ENCODE data around the gene OR5K2.

Gene OR5K2

DNA sequence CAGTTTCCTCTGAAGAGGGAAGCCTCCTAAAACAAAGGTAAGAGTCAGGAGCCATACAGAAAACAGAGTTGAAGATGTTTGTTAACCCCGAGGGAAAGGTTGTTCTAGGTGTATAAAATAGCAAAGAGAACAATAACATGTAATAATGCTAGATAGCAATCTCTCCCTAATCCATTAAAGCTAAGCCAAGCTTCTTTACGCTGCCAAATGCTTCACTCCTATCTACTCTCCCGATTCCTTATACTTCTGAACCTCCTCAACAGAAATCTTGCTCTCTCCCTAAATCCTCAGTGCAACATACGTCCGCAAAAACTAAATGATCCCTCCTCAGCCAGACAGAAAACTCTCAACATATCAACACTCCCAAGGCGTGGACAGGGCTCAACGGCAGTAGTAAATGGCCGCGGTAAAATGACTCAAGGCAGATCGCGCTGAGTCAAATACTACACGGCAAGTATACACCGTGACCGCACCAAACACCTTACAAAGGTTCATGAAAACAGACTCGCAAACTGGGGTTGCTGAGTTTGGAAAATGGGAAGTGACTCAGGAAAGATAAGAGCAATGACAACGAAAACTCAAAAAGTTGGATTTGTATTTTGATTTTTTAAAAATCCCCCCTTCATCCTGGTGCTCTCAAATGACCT lies 24.5 kb downstream of the OR5K2 start:
- in situ Hi-C loops (cut with MboI; ENCODE audit: low sequenced_read_pairs), result no loop called here

DNA sequence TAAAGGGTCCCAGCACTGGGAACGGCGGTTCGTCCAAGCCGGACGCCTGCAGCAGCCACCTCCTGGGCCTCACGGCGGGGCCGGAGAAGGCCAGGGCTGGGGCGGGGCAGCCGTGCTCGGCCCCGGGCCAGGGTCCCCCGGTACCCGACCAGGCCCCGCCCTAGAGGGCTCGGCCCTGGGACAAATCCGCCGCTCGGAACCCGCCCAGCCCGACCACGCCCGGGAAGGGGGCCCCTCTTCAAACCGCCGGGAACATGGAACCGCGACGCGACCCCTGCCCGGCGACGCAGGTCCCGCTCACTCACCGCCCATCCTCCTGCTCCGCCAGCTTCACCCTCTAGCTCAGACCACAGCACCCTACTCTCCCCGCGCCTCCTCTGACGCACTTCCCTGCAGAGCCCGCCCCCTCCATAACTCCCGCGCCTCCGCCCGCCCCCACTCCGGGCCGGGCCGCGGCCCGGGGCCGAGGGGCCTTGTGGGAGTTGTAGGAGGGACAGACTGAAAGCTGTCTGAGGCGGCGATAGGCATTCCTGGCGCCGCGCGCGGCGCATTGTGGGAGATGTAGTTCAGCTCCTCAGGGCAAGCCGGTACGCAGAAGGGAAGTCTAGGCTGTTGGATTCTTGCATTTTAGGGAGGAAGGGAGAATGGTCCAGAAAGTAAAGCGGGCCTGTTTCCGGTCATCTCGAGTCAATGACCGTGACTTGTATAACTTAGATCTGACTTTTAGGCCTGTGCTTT lies 25.2 kb downstream of the OR5K2 start, which contains the start of gene CLDND1:
Gene CLDND1 (minus strand): TSS at position 359 of the 738 bp plus-strand sequence. CDS start 1,478 bp downstream, outside the sequence.
- in situ Hi-C loops (cut with MboI; ENCODE audit: low sequenced_read_pairs), result no loop called here

DNA sequence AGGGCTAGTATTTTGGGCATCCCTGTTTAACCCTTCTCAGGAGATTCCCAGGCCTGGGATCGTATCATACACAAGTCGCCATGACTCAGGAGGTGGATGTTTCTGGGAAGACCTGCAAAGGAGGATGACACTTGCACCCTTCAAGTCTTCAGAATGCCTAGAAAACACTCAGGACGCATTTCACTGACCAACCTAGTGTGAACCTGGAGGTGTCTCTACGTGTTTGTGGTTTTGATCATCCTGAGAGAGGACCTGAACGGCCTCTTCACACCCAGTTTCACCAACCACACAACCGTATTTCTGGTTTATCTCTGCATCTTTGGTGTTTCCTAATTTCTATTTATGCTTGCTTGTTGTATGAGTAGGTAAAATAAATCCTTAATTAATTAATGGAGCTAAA lies 28.0 kb downstream of the OR5K2 start:
- in situ Hi-C loops (cut with MboI; ENCODE audit: low sequenced_read_pairs), result no loop called here

DNA sequence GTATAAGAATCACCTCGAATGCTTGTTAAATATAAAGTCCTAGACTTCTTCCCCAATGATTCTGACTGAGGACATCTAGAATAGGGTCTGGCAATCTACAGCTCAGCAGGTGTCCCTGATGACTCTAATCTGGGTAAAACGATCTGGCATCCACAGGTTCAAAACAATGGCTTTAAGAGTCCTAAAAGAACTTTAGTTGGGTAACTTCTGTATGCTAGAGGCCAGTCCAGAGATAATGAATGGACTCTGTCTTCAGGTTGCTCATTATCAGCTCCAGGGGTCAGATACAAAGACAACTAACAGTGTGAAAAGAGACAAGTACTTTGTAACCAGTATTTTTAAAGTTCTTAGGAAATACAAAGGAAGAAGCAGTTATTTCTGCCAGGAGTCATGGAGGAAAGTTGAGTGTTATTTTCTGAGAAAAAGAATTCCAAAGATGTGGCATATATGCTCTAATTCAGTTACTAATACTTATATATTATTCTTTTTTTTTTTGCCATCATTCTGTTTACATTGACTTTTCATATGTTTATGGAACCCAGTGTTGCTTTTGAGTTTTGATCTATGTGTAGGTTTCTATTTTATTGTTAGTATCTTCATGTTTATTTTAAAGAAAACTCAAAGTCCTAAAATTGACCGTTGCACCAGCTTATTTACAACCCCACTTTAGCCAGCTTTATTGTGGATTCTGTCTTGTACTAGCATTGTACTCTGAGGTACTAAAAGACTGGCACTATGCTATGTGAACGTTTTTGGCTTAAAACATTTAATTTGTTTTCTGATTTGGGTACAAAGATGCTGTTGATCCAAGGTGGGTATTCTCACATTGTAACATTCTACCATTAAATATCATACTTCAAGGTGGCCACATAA lies 31.2 kb downstream of the OR5K2 start:
- in situ Hi-C loops (cut with MboI; ENCODE audit: low sequenced_read_pairs), result no loop called here

DNA sequence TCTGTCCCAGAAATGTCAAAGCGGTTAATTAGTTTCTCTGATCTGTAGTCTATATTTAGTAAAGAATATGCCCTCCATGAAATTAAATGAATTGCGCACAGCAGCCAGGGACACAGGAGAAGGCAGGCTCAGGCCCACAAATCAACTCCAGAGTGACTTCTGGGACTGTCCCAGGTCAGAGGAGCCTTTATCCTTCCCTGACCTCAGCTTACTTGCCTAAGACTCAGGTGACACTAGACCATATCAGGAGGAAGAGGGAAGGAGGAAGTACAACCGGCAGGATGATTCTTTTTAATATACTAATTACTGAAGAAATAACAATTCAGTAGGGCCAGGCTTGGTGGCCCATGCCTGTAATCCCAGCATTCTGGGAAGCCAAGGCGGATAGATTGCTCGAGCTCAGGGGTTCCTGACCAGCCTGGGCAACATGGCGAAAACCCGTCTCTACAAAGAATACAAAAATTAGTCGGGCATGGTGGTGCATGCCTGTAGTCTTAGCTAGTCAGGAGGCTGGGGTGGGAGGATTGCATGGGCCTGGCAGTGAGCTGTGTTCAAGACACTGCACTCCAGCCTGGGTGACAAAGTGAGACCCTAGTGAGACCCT lies 32.5 kb downstream of the OR5K2 start:
- in situ Hi-C loops (cut with MboI; ENCODE audit: low sequenced_read_pairs), result no loop called here

DNA sequence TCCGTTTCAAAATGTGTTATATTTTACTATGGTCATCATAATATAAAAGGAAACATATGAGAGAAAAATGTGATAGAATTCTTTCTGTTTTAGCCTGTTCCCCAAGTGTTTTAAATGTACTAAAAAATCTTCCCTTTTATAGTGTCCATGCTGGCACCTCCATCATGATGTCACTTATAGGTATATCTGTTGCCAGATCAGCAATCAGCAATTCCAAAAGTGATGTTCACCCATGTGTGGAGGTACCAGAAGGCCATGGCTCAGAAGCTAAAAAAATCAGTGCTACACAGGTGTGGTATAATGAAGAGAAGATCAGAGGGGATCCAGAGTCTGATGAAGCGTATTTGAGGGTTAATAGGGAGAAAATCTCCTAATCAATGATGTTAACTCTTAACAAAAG lies 33.2 kb downstream of the OR5K2 start:
- in situ Hi-C loops (cut with MboI; ENCODE audit: low sequenced_read_pairs), result no loop called here

DNA sequence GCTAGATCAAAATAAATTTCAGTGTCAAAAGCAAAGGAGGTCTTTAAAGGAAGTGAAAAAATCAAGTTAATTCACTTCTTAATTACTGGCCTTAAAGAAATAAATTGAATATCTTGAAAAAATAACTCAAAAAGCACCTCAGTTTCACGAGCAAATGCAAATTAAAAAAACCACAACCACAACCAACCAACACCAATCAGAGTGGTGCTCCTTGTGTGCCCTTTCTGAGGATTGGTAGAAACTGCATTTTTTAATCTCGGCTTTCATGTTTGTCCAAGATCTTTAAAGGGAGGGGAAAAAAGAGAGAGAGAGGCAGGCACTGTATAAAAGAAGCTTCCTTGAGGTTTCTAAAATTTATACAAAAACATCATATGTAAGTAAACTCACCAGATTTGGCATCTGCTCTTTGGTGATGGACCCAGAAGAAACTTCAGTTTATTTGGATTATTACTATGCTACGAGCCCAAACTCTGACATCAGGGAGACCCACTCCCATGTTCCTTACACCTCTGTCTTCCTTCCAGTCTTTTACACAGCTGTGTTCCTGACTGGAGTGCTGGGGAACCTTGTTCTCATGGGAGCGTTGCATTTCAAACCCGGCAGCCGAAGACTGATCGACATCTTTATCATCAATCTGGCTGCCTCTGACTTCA lies 34.3 kb downstream of the OR5K2 start, which contains the start of gene GPR15:
Gene GPR15 (plus strand): TSS at position 357 of the 653 bp plus-strand sequence. CDS start 56 bp downstream, at position 413.
- in situ Hi-C loops (cut with MboI; ENCODE audit: low sequenced_read_pairs), result no loop called here

DNA sequence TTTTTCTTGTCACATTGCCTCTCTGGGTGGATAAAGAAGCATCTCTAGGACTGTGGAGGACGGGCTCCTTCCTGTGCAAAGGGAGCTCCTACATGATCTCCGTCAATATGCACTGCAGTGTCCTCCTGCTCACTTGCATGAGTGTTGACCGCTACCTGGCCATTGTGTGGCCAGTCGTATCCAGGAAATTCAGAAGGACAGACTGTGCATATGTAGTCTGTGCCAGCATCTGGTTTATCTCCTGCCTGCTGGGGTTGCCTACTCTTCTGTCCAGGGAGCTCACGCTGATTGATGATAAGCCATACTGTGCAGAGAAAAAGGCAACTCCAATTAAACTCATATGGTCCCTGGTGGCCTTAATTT lies 34.8 kb downstream of the OR5K2 start:
- in situ Hi-C loops (cut with MboI; ENCODE audit: low sequenced_read_pairs), result no loop called here

DNA sequence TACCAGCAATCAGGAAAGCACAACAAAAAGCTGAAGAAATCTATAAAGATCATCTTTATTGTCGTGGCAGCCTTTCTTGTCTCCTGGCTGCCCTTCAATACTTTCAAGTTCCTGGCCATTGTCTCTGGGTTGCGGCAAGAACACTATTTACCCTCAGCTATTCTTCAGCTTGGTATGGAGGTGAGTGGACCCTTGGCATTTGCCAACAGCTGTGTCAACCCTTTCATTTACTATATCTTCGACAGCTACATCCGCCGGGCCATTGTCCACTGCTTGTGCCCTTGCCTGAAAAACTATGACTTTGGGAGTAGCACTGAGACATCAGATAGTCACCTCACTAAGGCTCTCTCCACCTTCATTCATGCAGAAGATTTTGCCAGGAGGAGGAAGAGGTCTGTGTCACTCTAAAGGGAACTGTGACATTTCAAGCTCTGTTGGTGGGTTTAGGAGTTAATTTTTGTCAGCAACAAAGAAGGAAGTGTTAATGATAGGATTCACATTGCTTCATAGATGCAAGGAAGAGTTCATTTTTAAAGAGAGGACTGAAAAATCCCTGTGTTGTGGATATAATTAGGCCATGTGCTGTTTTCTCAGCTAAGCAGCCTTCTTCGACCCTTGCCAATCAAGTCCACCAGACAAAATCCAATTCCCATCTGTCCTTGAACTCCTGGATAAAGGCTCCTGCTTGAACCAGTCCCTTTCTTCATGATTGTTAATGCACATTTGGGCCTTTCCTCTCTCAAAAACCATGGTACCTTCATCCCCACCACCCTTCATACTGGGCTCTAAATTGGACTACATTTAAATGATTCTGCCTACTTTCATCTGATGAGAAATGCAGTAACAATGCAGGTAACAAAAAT lies 35.5 kb downstream of the OR5K2 start:
- in situ Hi-C loops (cut with MboI; ENCODE audit: low sequenced_read_pairs), result no loop called here

DNA sequence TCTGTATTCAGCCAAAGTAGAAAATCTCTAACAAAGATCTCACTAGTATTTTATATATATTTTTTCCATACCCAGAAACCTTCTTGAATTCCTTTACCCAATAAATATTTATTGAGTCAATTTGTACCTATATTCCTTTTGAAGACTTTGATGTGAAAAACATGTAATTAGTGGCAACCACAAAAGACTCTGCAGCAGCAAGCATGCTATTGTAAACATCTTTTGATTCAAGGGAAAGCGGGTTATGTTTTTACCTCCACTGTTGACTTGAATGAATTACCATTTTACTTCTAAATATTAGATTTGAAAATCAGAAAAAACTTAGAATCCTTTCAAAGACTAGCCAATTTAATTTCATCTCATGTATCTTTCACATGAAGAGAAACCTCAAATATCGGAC lies 36.7 kb downstream of the OR5K2 start:
- in situ Hi-C loops (cut with MboI; ENCODE audit: low sequenced_read_pairs), result no loop called here

DNA sequence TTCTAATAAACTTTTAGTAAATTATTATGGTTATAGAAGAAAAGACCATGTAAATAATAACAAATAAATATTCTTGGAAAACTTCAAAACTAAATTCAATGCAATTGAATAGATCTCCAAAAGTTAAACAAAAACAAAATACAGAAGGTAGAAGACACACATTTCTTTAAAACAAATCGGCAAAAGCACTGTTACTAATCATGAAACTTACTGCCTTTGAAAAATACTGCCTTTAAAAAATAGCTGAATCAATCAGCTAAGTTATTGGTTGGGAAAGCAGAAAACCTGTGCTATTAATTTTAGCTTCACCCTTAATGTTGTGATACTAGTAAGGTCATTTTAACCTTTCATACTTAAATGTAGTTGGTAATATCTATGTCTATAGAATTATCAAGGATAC lies 37.3 kb downstream of the OR5K2 start:
- in situ Hi-C loops (cut with MboI; ENCODE audit: low sequenced_read_pairs), result no loop called here

DNA sequence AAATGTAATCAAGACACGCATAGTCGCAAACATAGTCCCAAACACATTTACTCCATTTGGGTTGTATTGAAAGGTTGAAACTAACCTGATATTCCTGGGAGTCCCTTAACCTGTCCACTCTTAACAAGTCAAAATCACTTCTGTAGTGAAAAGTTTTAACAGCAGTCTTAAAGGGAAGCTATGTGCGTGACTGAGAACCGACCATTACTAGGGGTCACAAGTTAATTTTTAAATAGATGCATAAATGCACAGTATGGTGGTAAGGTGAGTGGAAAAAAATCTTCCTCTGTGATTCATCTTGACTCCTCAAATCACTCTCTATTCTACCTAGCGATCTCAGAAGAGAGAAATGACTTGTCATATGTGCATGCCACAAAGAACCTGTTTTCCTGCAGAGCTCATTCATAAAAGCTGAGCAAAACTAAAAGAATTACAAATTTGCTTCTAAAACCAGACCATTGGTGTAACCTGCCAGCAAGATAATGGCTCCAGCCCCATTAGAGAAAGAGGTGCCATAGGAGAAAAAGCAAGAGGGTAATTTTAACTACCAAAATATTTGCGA lies 39.1 kb downstream of the OR5K2 start:
- in situ Hi-C loops (cut with MboI; ENCODE audit: low sequenced_read_pairs), result no loop called here

DNA sequence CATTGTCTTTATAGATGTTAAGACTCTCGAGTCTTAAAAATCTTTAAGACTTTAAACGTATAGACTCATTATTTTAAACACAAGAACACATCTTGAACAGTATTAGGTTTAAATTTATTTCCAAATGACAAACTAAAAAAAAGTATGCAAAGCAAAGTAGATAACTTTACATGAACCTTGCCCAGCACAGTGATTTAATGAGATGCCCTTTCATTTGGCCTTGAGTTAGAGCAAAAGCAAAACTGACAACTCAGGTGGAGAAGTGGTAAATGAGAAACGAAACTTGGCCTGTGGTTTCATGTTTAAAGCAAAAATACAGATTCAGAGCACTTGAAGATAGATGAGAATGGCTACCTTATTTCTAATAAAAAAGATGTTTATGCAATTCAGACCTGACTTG lies 42.9 kb downstream of the OR5K2 start:
- in situ Hi-C loops (cut with MboI; ENCODE audit: low sequenced_read_pairs), result no loop called here

DNA sequence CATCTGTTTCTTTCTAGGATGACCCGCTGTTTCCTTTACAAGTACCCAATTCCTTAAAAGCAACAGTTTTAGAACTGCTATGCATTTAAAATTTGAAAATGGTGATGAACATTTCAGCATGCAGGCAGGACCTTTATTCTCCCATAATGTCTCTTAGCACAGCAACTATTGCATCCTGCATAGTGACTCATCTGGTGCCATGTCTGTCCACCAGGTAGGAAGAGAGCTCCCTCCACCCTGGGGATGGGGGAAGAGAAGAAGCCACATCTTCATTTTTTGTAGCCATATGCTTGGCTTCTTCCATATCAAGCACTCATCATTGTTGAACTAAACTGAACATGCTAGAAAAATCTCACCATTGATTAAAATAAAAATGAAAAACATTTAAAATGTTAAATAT lies 44.2 kb downstream of the OR5K2 start:
- in situ Hi-C loops (cut with MboI; ENCODE audit: low sequenced_read_pairs), result no loop called here

DNA sequence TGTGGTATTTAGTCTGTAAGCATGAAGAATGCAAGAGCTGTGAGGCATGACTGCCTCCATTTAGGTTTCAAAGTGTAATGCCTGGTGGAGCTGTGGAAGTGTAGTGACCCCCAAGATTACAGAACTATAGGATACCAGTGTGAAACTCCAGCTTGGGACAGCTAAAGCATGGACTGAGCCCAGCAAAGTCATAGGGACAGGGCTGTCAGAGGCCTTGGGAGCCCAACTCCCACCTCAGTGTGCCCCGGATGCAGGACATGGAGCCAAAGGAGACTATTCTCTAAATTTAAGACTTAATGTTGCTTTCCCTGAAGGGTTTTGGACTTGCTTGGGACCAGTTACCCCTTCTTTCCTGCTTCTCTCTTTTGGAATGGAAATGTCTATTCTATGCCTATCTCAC lies 45.1 kb downstream of the OR5K2 start:
- in situ Hi-C loops (cut with MboI; ENCODE audit: low sequenced_read_pairs), result no loop called here

DNA sequence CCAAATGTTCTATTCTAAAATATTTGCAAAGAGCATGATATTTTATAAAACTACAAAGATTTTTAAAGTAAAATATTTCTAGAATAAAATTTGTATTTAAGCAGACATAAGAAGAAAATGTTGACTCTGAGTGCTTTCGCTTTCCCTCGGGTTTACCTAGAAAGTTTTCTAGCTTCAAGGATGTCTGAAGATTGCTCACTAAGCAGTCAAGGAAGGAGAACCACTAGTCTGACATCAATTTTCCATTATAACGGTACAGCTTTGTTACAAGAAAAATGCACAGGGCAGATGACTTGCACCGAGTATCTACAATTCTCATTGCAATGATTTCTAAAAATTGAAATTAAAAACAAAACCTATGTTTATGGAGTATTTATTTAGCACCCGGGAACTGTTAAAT lies 48.5 kb downstream of the OR5K2 start:
- in situ Hi-C loops (cut with MboI; ENCODE audit: low sequenced_read_pairs), result no loop called here

All from HL-60/S4 treated with phorbol 12-myristate 13-acetate at 8.2 ng/mL for 4 days and 3 days (cell line).